Measurements from ENCODE around the gene PIK3R6.

The PIK3R6 gene

GRCh38 chr17:8870406-8871040 lies 3.0 kb upstream of the PIK3R6 start:
- Mint-ChIP-seq H3K4me1 (peaks cover 18% of the 10 kb centered on the region), H3K27ac (no peak overlapping the region), H3K9me3 (no peaks in the 10 kb centered on the region), H3K27me3 (ENCODE audit: low read depth) (peaks cover 56% of the 10 kb centered on the region), H3K4me3 (no peak overlapping the region), H3K36me3 (ENCODE audit: low read depth) (no peaks in the 10 kb centered on the region)
- TF ChIP-seq, protein P1, sequence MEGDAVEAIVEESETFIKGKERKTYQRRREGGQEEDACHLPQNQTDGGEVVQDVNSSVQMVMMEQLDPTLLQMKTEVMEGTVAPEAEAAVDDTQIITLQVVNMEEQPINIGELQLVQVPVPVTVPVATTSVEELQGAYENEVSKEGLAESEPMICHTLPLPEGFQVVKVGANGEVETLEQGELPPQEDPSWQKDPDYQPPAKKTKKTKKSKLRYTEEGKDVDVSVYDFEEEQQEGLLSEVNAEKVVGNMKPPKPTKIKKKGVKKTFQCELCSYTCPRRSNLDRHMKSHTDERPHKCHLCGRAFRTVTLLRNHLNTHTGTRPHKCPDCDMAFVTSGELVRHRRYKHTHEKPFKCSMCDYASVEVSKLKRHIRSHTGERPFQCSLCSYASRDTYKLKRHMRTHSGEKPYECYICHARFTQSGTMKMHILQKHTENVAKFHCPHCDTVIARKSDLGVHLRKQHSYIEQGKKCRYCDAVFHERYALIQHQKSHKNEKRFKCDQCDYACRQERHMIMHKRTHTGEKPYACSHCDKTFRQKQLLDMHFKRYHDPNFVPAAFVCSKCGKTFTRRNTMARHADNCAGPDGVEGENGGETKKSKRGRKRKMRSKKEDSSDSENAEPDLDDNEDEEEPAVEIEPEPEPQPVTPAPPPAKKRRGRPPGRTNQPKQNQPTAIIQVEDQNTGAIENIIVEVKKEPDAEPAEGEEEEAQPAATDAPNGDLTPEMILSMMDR (IDR thresholded peaks at IDR 0.05; ENCODE audit: unreplicated experiment in 3 of 3), result no peak

- peaks cover 49% of the 10 kb centered on the region for H3K27me3 Mint-ChIP-seq (ENCODE audit: low read depth)
- H3K9me3 Mint-ChIP-seq, result no peaks in the 10 kb centered on the region
- H3K27ac Mint-ChIP-seq, result peak overlapping the region in 1 of 3 experiments; percentile 3
- peaks cover 9% of the 10 kb centered on the region for H3K4me1 Mint-ChIP-seq
- H3K36me3 Mint-ChIP-seq (ENCODE audit: low read depth), result no peaks in the 10 kb centered on the region
- TF ChIP-seq, protein P1 (IDR thresholded peaks at IDR 0.05; ENCODE audit: unreplicated experiment in 3 of 3), result no peak
- H3K4me3 Mint-ChIP-seq, result no peak overlapping the region
Observed at GRCh38 chr17:8869114-8869815, 1.8 kb upstream of the PIK3R6 start.

GRCh38 chr17:8868529-8868951 lies 1.1 kb upstream of the PIK3R6 start:
- Mint-ChIP-seq H3K4me3 (no peak overlapping the region), H3K27ac (no peak overlapping the region), H3K4me1 (peaks cover 6% of the 10 kb centered on the region), H3K36me3 (ENCODE audit: low read depth) (no peaks in the 10 kb centered on the region), H3K9me3 (no peaks in the 10 kb centered on the region), H3K27me3 (ENCODE audit: low read depth) (peaks cover 47% of the 10 kb centered on the region)
- TF ChIP-seq, protein P1 (IDR thresholded peaks at IDR 0.05; ENCODE audit: unreplicated experiment in 3 of 3), result no peak

- TF ChIP-seq, protein P1 (IDR thresholded peaks at IDR 0.05; ENCODE audit: unreplicated experiment in 3 of 3), result no peak
- H3K9me3 Mint-ChIP-seq, result no peaks in the 10 kb centered on the region
- no peak overlapping the region for H3K27ac Mint-ChIP-seq
- H3K27me3 Mint-ChIP-seq (ENCODE audit: low read depth), result peaks cover 47% of the 10 kb centered on the region
- peaks cover 1% of the 10 kb centered on the region for H3K4me1 Mint-ChIP-seq
- H3K4me3 Mint-ChIP-seq, result no peak overlapping the region
- H3K36me3 Mint-ChIP-seq (ENCODE audit: low read depth), result no peaks in the 10 kb centered on the region
Observed at GRCh38 chr17:8868092-8868491, 618 bp upstream of the PIK3R6 start.

DNA sequence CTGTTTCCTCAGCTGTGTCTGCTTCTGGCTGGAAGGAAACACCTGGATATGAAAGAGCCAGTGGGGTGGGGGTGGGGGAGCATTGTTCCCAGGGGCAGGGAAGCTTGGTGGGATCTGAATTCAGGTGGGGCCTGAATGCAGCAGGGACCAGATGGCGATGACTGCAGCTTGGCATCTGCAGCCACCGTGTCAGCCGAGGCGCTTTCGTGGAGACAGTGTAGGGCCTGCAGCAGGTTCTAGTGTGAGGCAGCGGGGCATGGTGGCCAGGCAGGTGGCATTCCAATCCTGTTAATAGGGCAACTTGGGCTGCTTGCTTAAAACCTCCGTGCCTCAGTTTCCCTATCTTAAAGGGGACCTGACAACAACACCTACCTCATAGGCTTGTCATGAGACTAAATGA lies 1.7 kb downstream of the PIK3R6 start:
- Mint-ChIP-seq H3K36me3 (ENCODE audit: low read depth) (no peaks in the 10 kb centered on the region), H3K4me3 (no peak overlapping the region), H3K9me3 (no peaks in the 10 kb centered on the region), H3K4me1 (no peaks in the 10 kb centered on the region), H3K27ac (no peak overlapping the region), H3K27me3 (ENCODE audit: low read depth) (peaks cover 36% of the 10 kb centered on the region)
- TF ChIP-seq, protein P1 (IDR thresholded peaks at IDR 0.05; ENCODE audit: unreplicated experiment in 3 of 3), result no peak

DNA sequence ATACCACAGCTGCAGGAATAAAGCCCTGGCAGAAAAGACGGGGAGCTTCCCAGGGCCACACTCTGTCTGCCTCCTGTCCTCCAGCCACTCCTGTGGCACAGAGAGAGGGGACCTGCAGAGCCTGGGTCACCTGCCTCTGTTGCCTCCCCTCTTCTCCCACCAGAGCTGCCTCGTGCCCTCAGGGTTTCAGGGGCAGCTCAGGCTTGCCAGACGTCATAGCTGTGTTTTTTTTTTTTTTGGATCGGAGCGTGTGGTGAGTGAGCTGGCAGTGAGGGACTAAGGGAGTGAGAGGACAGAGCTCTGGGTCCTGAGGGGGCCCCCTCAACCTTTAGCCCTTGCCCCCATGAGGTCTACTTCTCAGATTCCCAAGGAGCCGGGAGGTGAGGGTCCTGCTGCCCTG lies 2.1 kb downstream of the PIK3R6 start:
- Mint-ChIP-seq H3K27ac (no peak overlapping the region), H3K9me3 (no peaks in the 10 kb centered on the region), H3K4me1 (no peaks in the 10 kb centered on the region), H3K4me3 (no peak overlapping the region), H3K36me3 (ENCODE audit: low read depth) (no peaks in the 10 kb centered on the region), H3K27me3 (ENCODE audit: low read depth) (peaks cover 32% of the 10 kb centered on the region)
- TF ChIP-seq, protein P1 (IDR thresholded peaks at IDR 0.05; ENCODE audit: unreplicated experiment in 3 of 3), result no peak
